Activated CD4-positive, CD25-positive, alpha-beta regulatory T cell treated with anti-CD3 and anti-CD28 coated beads, Interleukin-2, amount 50 U/mL, for 24 hours (primary cell): ENCODE data around the gene THSD7B.

Experiments
- ATAC-seq, 2 donors: fragments of 150-1000 bp; cut with Tn5 transposase; one replicate each; pipeline ENCODE4 v1.10.0; 2021; ENCODE audit warnings: mild to moderate bottlenecking in 1 of 2, moderate library complexity in 1 of 2

Gene THSD7B

GRCh38 chr2:137156221-137156844, 391.0 kb downstream of the THSD7B start:
- ATAC-seq, result no peak

- ATAC-seq, result no peak
Measured at GRCh38 chr2:137157851-137158250, 392.5 kb downstream of the THSD7B start.

GRCh38 chr2:137161250-137161649, 395.9 kb downstream of the THSD7B start:
- ATAC-seq, result no peak

DNA sequence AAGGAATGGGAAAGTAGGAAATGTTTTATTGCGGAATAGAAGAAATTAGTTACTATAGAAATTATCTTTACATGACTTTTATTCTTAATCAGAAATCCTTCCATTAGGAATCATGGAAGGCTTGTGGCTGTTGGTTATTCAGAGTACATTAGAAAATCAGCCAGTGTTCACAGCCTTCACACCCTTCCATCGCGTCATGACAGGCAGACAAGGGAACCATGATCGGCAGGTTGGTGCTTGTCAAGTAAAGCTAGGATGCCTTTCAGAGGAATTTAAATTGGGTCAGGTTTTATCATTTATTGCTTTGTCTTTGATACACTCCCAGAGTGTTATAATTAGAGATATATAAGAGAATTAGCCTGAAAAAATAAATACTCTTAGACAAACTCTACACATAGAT, 400.6 kb downstream of the THSD7B start:
- ATAC-seq, result no peak

- ATAC-seq, result no peak
Measured at GRCh38 chr2:137167651-137168050, 402.3 kb downstream of the THSD7B start.

DNA sequence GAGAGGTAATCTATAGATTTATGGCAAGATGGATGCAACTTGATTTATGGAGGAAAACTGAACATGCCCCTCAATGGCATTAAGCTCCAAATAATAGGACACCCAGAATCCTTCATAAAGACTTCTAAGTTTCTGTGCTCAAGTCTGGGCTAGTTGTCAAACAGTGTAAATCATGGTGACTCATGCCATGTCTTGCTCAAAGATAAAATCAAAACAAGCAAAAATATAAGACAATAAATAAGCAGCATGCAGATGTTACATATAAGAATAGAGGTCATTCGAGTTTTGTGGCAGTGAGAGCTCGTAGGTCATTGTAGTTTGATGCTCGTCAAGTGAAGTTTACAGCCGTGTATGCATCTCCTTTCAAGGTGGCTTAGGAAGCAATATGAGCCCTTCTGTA, 403.2 kb downstream of the THSD7B start:
- no peak for ATAC-seq

DNA sequence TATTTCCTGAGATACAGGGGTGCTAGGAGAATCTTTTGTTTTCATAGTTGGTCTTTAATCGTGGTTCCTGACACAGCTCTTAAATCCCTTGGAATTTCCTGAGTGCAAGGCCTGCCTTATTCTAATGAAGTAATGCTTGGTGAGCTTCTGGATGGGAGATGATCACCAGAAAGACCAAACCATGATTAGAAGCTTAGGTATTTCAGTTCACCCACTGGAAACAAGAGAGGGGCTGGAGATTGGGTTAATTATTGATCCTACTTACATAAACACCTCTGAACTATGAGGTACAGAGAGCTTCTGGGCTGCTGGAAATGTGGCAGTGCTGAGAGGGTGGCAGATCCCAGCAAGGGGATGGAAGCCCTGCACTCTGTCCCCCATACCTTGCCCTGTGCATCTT, 406.8 kb downstream of the THSD7B start:
- no peak for ATAC-seq

DNA sequence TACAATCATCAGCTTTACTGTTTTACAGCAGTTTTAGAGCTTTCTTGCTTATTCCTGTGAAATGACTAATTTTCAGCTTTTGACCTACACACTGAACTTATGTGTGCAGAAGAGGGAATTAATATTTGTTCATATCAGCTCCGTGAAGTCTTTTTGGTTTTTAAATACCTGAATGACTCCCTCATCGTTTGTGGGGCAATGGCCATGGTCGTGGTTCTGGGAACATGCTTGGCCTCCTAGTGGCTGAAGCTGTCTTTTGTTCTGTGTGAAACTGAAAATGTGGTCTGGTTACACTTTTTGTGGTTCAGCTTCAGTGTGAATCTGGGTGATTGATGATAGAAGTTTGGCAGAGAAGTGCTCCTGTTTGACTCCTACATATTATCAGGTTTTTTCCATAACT, 408.1 kb downstream of the THSD7B start:
- ATAC-seq, result no peak

DNA sequence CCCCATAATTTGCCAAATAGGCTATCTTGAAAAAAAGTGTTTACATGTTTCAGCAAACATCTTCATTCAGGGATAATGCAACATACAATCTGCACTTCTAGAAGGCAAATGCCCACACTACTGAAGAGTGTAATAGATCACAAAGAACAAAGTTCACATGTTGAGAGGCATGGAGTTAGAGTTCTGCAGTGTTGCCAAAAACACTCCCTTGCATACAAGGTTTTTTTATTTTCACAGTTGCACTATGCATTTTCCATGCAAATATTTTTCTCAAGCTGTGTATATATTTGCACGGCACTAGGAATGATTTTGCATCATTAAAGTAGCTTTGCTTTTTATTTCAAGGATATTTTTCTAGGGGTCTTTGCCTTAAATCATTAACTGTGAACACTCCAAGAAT, 409.9 kb downstream of the THSD7B start:
- no peak for ATAC-seq

- ATAC-seq, result no peak
Measured at GRCh38 chr2:137178951-137179377, 413.6 kb downstream of the THSD7B start.

- ATAC-seq, result no peak
Measured at GRCh38 chr2:137179542-137179941, 414.2 kb downstream of the THSD7B start.

- no peak for ATAC-seq
Measured at GRCh38 chr2:137180012-137180411, 414.7 kb downstream of the THSD7B start.

DNA sequence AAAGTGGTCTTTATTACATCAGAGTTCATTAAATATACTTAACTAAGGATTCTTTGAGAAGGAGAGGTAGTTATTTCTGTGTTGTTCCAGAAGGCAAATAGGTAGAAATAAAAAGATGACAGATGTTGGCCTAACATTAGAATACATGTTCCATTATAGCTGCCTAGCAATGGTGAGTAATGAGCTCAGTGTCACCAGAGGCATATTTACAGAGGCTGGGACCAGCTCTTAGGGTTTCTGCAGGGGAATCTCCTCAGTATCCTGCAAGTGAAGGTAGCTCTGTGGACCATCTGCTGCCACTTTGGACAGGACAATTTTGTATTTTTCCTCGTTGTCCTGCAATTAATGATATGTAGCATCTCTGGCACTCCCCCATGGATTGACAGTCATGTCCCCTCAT, 416.0 kb downstream of the THSD7B start:
- ATAC-seq, result no peak

DNA sequence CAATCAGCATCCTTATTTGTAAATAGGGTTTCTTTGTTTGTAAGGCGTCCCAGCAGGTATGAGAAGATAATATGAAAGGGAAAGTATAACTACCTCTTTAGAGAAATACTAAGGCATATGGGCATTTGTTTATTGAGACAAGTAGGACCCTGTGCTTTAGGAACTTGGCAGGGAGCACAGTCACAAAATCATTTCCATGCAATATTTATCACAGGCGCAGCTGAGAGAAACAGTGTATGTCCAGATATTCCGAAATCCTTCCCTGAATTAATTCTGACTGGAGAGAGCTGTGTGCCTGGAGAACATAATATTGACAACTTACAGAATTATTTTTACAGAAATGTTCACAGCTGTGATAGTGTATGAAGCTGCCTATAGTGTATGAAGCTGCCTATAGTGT, 416.7 kb downstream of the THSD7B start:
- ATAC-seq, result no peak

GRCh38 chr2:137183206-137183898, 418.0 kb downstream of the THSD7B start:
- ATAC-seq, result no peak

- ATAC-seq, result no peak
Measured at GRCh38 chr2:137185378-137186078, 420.2 kb downstream of the THSD7B start.

DNA sequence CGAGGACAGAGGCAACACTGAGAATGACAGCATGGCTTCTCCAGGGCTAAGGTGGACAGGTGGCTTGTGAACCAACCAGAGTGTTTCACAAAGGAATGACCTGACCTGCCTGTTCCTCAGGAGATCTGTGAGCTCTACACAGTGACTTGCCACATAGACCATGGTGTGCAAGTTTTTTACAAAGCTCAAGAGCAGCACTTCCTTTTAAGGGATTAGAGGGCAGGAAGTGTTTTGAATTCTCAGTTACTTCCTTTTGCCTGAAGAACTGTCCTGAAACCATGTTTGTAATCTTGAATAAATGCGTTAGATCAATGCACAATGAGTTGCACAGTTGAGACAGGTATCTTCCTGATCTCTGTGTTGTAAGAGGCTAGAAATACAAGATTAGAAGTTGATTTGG, 421.9 kb downstream of the THSD7B start:
- no peak for ATAC-seq

GRCh38 chr2:137190411-137191195, 425.3 kb downstream of the THSD7B start:
- no peak for ATAC-seq

GRCh38 chr2:137192366-137193310, 427.3 kb downstream of the THSD7B start:
- ATAC-seq, result no peak

- no peak for ATAC-seq
Measured at GRCh38 chr2:137193401-137193800, 428.1 kb downstream of the THSD7B start.

DNA sequence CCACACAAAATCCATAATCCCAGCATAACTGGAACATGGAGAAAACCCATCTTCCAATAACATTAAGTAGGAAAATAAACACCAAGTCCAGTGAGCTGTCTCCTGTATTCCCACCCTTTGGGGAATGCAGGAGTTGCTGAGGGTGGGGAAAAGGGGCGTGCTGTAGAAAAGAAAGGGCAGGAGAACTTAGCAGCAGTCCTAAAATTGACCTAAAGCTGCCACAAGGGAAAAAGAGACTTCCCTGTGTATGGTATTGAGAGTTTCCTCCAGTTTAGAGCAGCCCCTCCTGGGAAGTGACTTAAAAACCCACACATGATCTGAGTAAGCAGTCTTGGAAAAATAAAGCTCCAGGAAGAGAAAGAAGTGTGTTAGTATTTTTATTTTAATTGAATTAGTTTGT, 428.8 kb downstream of the THSD7B start:
- ATAC-seq, result no peak

- ATAC-seq, result no peak
Measured at GRCh38 chr2:137199751-137200150, 434.4 kb downstream of the THSD7B start.
